Activated CD8-positive, alpha-beta memory T cell treated with anti-CD3 and anti-CD28 coated beads for 4 hours (primary cell): ENCODE results near the gene MAP1LC3B2.

Experiments
- DNase-seq, 2 donors: peaks; one replicate each; pipeline ENCODE4 v3.0.0-alpha.2; 2020; ENCODE audit warnings: low read depth in 2 of 2

MAP1LC3B2 gene

GRCh38 chr12:116559162-116559935, at the start of gene MAP1LC3B2:
TSS of gene MAP1LC3B2 (plus strand) at chr12:116559381. CDS start at chr12:116575943, 16,562 bp downstream.
- peak; percentile 47 to 62 for DNase-seq

DNA sequence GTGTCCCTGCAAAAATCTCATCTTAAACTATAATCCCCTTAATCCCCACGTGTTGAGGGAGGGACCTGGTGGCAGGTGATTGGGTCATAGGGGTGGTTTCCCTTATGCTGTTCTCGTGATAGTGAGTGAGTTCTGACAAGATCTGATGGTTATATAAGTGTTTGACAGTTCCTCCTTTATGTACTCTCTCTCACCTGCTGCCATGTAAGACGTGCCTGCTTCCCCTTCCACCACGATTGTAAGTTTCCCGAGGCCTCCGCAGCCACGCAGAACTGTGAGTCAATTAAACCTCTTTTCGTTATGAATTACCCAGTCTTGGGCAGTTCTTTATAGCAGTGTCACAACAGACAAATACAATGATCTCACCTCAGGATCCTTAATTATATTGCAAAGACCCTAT, 45.2 kb upstream of the MAP1LC3B2 start:
- DNase-seq, result no peak

GRCh38 chr12:116515684-116516083, 43.5 kb upstream of the MAP1LC3B2 start:
- DNase-seq, result no peak

- no peak for DNase-seq
These were observed 42.5 kb upstream of the MAP1LC3B2 start for GRCh38 chr12:116516657-116517056.

GRCh38 chr12:116517431-116518045, 41.6 kb upstream of the MAP1LC3B2 start:
- DNase-seq, result no peak

DNA sequence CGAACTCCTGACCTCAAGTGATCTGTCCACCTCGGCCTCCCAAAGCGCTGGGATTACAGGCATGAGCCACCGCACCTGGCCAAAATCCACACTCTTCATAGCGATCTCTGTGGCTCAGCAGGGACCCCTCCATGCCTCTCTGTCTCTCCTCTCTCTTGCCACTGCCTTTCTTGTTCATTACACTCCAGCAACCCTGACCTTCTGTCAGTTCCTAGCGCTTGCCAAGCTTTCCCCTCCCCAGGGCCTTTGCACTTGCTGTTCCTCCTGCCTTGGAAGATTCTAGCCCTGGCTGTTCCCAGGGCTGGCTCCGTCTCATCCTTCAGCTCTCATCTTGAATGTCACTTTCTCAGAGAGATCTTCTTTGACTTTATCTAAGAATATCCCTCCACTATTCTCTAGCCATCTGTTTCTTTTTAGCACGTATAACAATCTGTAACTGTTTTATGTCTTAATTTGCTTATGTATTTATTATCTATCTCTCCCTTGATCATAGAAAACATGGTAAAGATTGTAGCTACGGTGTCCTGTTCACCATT, 38.9 kb upstream of the MAP1LC3B2 start:
- no peak for DNase-seq

- no peak for DNase-seq
These were observed 38.2 kb upstream of the MAP1LC3B2 start for GRCh38 chr12:116520801-116521471.

DNA sequence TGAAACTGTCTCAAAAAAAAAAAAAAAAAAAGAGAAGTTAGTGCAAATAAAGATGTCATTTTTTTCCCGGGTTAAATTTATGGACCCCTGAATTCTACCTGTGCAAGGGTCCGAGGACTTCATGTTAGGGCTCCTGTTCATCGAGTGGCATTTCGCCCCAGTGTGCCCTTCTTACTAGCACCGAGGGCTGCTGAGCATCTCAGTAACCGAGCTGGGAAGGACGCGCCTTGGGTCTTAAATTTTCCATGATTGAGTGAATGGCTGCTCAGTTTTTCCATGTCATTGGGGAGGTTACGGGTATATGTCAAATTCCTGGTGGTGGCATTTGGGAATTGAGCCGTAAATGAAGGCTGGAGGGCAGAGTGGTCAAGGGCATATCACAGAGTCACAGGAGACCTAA, 34.9 kb upstream of the MAP1LC3B2 start:
- no peak for DNase-seq

- no peak for DNase-seq
These were observed 34.2 kb upstream of the MAP1LC3B2 start for GRCh38 chr12:116524964-116525379.

DNA sequence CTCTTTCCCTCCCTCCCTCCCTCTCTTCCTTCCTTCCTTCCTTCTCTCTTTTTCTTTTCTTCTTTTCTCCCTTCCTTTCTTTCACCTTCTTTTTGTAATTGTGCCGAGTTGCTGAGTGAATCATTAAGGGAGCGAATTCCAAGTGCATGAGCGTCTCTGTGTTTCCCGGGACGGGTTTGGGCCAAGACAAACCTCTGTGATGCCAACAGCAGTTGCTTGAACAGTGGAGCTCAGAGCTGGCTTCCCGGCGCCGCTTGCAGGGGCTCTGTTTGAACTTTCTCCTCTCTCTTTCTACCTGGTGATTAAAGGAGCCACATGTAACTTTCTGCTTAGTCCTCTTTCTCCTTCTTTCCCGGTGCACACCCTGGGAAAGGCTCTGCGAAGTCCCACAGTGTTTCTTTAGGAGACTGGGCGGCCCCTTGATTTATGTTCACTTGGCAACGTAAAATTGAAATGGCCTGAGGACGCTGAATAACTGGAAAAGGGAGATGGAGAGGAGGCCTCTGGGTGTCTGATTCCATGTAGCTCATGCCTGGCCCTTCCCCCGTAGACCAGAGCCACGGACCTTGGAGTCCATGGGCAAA, 33.7 kb upstream of the MAP1LC3B2 start:
- DNase-seq, result no peak

DNA sequence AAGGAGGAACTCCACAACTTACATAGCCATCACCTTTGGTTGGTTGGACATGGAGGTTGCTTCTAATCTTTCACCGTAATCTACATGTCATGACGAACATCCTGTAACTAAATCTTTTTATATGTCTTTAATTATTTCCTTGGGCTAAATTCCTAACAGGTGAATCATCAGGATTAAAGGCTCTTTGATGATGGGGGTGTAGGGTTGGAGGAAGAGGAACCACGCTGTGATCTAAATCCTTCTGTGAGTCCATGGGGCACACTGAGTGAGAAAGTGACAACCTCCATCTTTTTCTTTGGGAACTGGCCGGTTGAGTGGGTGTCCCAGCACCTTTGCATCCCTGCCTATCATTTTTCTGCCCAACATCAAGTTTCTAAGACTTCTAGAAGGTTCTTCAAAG, 31.1 kb upstream of the MAP1LC3B2 start:
- no peak for DNase-seq

DNA sequence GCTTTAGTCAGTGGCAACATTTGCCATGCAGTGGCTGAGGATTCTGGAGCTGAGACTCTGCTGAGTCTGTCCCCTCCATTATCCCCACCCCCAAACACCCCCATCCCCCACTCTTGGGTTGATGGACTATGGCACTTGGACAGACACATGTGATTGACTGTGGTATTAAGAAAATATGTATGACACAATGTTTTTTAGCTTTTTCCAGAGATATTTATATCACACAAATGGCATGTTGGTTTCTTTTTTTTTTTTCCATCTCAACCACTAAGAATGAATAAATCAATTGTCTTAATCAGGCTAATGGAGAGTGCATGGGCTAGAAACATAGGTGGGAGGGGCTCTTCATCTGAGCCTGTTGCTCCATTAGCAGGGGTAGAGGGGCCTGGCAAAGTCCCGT, 30.7 kb upstream of the MAP1LC3B2 start:
- no peak for DNase-seq

GRCh38 chr12:116529048-116529447, 30.1 kb upstream of the MAP1LC3B2 start:
- DNase-seq, result no peak

GRCh38 chr12:116529686-116530085, 29.5 kb upstream of the MAP1LC3B2 start:
- no peak for DNase-seq

GRCh38 chr12:116532428-116532827, 26.8 kb upstream of the MAP1LC3B2 start:
- DNase-seq, result no peak

GRCh38 chr12:116532986-116533342, 26.2 kb upstream of the MAP1LC3B2 start:
- DNase-seq, result no peak

DNA sequence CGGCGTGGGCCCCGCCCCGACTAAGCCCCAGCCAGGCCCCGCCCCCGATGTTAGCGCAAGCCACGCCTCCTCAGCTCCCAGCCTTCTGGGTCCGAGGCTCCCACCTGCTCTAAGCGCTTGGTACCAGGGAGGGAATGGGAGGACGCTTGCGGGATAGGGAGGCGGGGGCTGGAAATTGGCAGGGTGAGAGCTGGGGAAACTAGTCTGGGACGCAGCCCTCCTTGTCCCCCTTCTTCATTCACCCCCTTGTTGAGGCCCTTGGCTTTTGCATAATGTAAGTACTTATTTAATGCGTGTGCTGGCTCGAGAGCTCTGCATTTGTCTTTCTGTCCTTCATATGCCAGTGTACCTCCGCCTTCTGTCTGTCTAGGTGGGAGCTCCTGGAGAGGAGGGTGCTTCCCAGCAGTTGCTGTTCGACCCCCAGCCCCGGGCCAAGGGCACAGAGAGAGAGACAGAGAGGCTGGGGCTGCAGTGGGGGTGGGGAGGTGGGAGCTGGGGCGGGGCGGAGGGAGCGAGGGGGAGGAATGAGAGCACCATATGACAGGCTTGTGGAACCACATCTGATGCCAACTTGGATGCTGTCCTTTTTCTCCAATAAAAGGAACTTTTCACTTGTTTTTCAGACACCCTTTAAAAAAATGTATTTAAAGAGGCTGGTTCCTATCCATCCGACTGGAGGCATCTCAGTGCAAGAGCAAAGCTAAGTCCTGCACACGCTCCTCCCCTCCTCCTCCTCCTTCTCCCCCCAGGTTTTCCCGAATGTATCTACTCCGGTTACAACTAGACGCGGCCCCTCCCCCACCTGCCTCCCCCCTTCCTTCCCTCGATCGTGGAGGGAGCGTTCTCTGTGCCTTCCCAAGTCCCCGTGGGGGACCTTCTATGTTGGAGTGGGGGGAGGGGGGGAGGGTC, 25.6 kb upstream of the MAP1LC3B2 start:
- peak; percentile 48 to 53 for DNase-seq

DNA sequence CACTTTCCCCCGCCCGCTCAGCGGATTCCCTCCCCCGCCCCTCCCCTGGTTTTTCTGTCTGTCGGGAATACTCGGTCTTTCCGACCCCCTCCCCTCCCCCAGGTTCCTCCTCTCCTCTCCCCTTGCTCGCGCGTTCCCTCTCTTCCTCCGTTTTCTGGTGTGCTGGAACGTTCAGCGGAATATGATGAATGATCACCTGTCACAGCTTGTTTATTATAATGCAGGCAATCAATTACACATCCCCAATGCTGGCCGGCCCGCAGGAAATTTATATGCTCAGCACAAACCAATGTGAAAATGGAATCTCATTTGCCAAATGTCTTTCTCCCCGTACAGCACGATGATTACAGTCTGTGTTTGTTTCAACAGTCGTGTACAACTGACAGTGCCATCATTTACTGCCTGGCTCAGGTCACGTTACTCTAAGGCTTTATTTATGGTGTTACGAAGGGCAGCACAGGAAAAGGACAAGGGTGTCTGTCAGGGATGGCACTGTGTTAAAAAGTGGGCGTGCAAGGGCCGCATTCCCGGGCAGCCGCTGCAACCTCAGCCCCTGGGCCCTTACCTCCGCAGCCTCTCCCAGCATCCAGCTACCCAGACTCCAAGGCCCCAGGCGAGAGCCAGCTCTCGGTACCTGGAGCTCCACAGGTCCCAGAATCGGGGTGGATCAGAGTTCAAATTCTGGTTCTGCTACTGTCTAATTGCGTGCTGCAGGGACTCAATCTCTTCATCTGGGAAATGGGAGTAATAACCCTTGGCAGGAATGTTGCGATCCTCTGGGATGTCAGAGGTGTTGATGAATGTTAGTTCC, 24.7 kb upstream of the MAP1LC3B2 start:
- no peak for DNase-seq

DNA sequence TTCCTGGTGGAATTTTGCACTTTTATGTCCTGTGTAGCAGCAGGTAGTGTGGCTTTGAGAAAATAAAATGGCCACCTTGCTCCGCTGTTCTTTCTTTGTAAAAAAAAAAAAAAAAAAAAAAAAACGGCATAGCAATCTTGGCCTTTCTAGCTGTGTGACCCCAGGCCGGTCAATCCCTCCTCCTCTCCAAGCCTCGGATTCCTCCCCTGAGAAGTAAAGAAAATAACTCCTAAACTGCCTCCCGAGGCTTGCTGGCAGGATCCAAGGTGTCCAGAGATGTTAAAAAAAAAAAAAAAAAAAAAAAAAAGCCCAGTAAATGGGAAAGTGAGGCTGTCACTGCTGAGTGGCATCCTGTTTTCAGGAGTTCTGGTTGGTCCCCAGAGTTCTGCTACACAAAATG, 23.9 kb upstream of the MAP1LC3B2 start:
- DNase-seq, result no peak
